Adrenal gland (tissue), 12 donors: ENCODE data around the gene OSBPL10. TPM values are rescaled to one million over a fixed set of nuclear protein-coding genes. Genes with fewer than 3 reads are reported as not detected.
"Not testable (repeated sequence)": the region's sequence is repeated elsewhere in the genome, so short reads cannot be mapped to it uniquely, and the experiment has no call there.

Source experiments
- DNase-seq, 7 donors: peaks; one replicate each; pipeline ENCODE4 v3.0.0-alpha.2; 2019 to 2020
- H3K27ac ChIP-seq, 5 donors: fragments of 200-600 bp; sonication (generic) in 4 of 5; 1 replicate in 3 of 5; 2 replicates in 2 of 5; pipeline versions ENCODE4 v1.5.1 to v1.8.0; 2016 to 2020; ENCODE audit warnings: mild to moderate bottlenecking in 1 of 5
- H3K27me3 ChIP-seq: fragments of 200-600 bp; 2 replicates; pipeline ENCODE4 v1.8.0; 2021
- H3K36me3 ChIP-seq, 2 donors: fragments of 200-600 bp; replicated peaks in 1 of 2; 1 replicate in 1 of 2; 2 replicates in 1 of 2; pipeline versions ENCODE4 v1.5.1 to v1.8.0; 2018 to 2022
- H3K4me1 ChIP-seq, 2 donors: fragments of 200-600 bp; replicated peaks in 1 of 2; 1 replicate in 1 of 2; 2 replicates in 1 of 2; pipeline versions ENCODE4 v1.5.1 to v1.8.0; 2018 to 2021
- H3K4me3 ChIP-seq, 4 donors: fragments of 200-600 bp; sonication (generic) in 3 of 4; one replicate each; pipeline ENCODE4 v1.5.1; 2016 to 2018
- H3K9me3 ChIP-seq, 3 donors: fragments of 200-600 bp; sonication (generic) in 1 of 3; replicated peaks in 1 of 3; 1 replicate in 2 of 3; 2 replicates in 1 of 3; pipeline versions ENCODE4 v1.5.1 to v1.8.0; 2016 to 2021
- CTCF ChIP-seq, 6 experiments: fragments of 450-650 bp in 4 of 6; fragments of 200-600 bp in 2 of 6; sonication (generic) in 1 of 6; IDR thresholded peaks; 1 replicate in 5 of 6; 2 replicates in 1 of 6; pipeline versions ENCODE4 v1.5.1 to v1.8.0; 2016 to 2021; ENCODE audit warnings: antibody characterized with exemption in 6 of 6, mild to moderate bottlenecking in 2 of 6, moderate library complexity in 1 of 6
- POLR2A ChIP-seq, 2 donors: fragments of 450-650 bp; IDR thresholded peaks; one replicate each; pipeline ENCODE4 v1.6.1; 2017; ENCODE audit warnings: antibody characterized with exemption in 2 of 2, mild to moderate bottlenecking in 2 of 2, moderate library complexity in 1 of 2
- WGBS, 4 donors: extraction: QIAGEN DNeasy Blood & Tissue Kit in 2 of 4; methylation state at CpG; one replicate each; pipeline versions ENCODE4 v1.1.5 to v1.1.7; 2013 to 2017; 5-methylcytosine and 5-hydroxymethylcytosine counted together
- intact Hi-C, 2 donors: fragments of 100-400 bp; cut with DNase I; formaldehyde crosslinking; loops; one replicate each; pipeline versions ENCODE4 v1.14.1 to v1.15.0; 2022 to 2023
- polyA plus RNA-seq, 3 donors: library from polyadenylated mRNA; stranded (reverse); fragments of 200-250 nt in 2 of 3; fragments of 350-450 nt in 1 of 3; fragmentation: Illumina TruSeq in 1 of 3; extraction: RNeasy Lipid Tissue Mini Kit (QIAGEN cat#74804) in 1 of 3; gene quantifications; one replicate each; pipeline ENCODE4 v1.2.3, GENCODE V29; 2013 to 2014
- total RNA-seq, 9 donors: library from RNA; depleted of rRNA in 4 of 9; stranded (reverse); fragments of >200 nt in 4 of 9; fragments of 120-200 nt in 1 of 9; fragmentation: NEBNext Ultra II Directional in 1 of 9; extraction: Animal tissue kit (Norgen Biotek cat#: 25700) in 1 of 9; gene quantifications; one replicate each; pipeline versions ENCODE4 v1.1.0 to v1.2.4, GENCODE V29; 2013 to 2023
- donor health status: healthy with polysubstance abuse.
- donor health status: Bipolar disorder and iron deficiency.
- donor health status: DM: yes; HTN: yes; CAD: no.
- donor health status: DM: no; HTN: no; CAD: no.
- donor health status: DM: no; HTN: no; CAD: no.
- donor health status: DM: yes; HTN: yes; CAD: no.

The OSBPL10 gene
- total and polyA plus RNA-seq, 12 donors = 2.0 to 55.6 (median 9.4) TPM

GRCh38 chr3:31862666-31863279 lies 118.3 kb downstream of the OSBPL10 start:
- intact Hi-C loops = no loop called here
- Histone ChIP-seq H3K27ac (no peak overlapping the region), H3K27me3 (no peaks in the 10 kb centered on the region), H3K4me1 (no peaks in the 10 kb centered on the region), H3K36me3 (no peaks in the 10 kb centered on the region), H3K4me3 (no peak overlapping the region), H3K9me3 (no peaks in the 10 kb centered on the region)
- no peak for TF ChIP-seq POLR2A (IDR thresholded peaks at IDR 0.05)
- TF ChIP-seq CTCF (IDR thresholded peaks at IDR 0.05) = no peak
- DNase-seq = no peak
- 54 to 59% (median 55%) methylated on average over 2 of the region's 2 CpGs for WGBS, 4 donors

- Histone ChIP-seq H3K4me3 (no peak overlapping the region), H3K27me3 (no peaks in the 10 kb centered on the region), H3K36me3 (no peaks in the 10 kb centered on the region), H3K9me3 (no peaks in the 10 kb centered on the region), H3K27ac (no peak overlapping the region), H3K4me1 (no peaks in the 10 kb centered on the region)
- no peak for DNase-seq
- no peak for TF ChIP-seq POLR2A (IDR thresholded peaks at IDR 0.05)
- TF ChIP-seq CTCF (IDR thresholded peaks at IDR 0.05) = no peak
- WGBS, 4 donors = 88 to 95% (median 92%) methylated on average over 5 of the region's 5 CpGs
- intact Hi-C loops = no loop called here
These were observed 119.2 kb downstream of the OSBPL10 start for GRCh38 chr3:31861826-31862225.

DNA sequence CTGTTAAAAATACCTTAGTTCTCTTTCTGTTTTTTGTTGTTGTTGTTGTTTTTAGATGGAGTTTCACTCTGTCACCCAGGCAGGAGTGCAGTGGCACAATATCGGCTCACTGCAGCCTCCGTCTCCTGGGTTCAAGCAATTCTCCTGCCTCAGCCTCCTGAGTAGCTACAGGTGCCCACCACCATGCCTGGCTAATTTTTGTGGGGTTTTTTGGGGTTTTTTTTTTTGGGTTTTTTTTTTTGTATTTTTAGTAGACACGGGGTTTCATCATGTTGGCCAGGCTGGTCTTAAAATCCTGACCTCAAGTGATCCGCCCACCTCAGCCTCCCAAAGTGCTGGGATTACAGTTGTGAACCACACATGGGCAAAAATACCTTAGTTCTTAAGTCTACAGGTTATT lies 120.4 kb downstream of the OSBPL10 start:
- intact Hi-C loops = not testable (repeated sequence)

GRCh38 chr3:31859245-31859644 lies 121.8 kb downstream of the OSBPL10 start:
- intact Hi-C loops = no loop called here
- DNase-seq = no peak
- no peaks in the 10 kb centered on the region for H3K36me3 ChIP-seq
- H3K9me3 ChIP-seq = no peaks in the 10 kb centered on the region
- TF ChIP-seq CTCF (IDR thresholded peaks at IDR 0.05) (no peak), POLR2A (IDR thresholded peaks at IDR 0.05) (no peak)
- no peak overlapping the region for H3K4me3 ChIP-seq
- no peaks in the 10 kb centered on the region for H3K4me1 ChIP-seq
- WGBS, 4 donors = 89 to 99% (median 97%) methylated on average over 6 of the region's 6 CpGs
- no peaks in the 10 kb centered on the region for H3K27me3 ChIP-seq
- no peak overlapping the region for H3K27ac ChIP-seq

More for the DNA sequence above, 120.4 kb downstream of the OSBPL10 start:
- not testable (repeated sequence) for H3K4me3 ChIP-seq, H3K36me3 ChIP-seq, DNase-seq, H3K27me3 ChIP-seq, H3K4me1 ChIP-seq, H3K9me3 ChIP-seq, H3K27ac ChIP-seq
- WGBS, 4 donors = 92 to 98% (median 97%) methylated on average over 4 of the region's 4 CpGs

DNA sequence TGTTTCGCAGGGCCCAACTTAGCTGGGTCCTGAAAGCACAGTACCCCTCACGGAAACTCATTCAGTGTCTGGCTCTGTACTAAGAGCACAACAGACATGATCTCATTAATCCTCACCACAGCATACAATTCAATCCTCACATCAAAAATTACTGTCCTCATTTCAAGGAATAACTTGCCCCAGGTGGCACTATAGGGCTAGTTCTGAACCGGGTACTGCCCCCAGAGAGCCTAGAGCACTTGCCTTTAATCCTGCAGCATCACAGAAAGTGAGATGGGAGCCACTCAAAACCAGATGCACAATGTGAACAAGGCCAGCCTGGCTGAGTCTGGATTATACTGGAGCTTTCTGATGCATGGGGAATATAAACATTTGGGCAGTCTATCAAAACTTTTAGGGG lies 122.6 kb downstream of the OSBPL10 start:
- Histone ChIP-seq H3K9me3 (no peaks in the 10 kb centered on the region), H3K27me3 (no peaks in the 10 kb centered on the region), H3K4me3 (no peak overlapping the region), H3K36me3 (no peaks in the 10 kb centered on the region), H3K4me1 (no peaks in the 10 kb centered on the region), H3K27ac (no peak overlapping the region)
- TF ChIP-seq CTCF (IDR thresholded peaks at IDR 0.05) = no peak
- no peak for TF ChIP-seq POLR2A (IDR thresholded peaks at IDR 0.05)
- DNase-seq = no peak
- 76 to 91% (median 89%) methylated on average over 3 of the region's 3 CpGs for WGBS, 4 donors
- intact Hi-C loops = no loop called here
